H1 (cell line): Measurements from ENCODE around the gene NR3C2. TPM values are rescaled to one million over a fixed set of nuclear protein-coding genes. Genes with fewer than 3 reads are reported as not detected.

Experiments
- KDM1A ChIP-seq: fragments of 200-600, 300-600 bp; sonication (generic); IDR thresholded peaks from 2 replicates; pipeline ENCODE4 v1.7.1; 2016; ENCODE audit warnings: mild to moderate bottlenecking, low read length, borderline replicate concordance
- KDM4A ChIP-seq: IDR thresholded peaks from one replicate; pipeline ENCODE4 v1.7.1; 2012; ENCODE audit warnings: low read depth, mild to moderate bottlenecking, moderate library complexity, low read length, inconsistent platforms; ENCODE audit not compliant: severe bottlenecking
- SP1 ChIP-seq: IDR thresholded peaks from 2 replicates; pipeline ENCODE4 v1.6.1; 2011; ENCODE audit warnings: low read depth, low read length
- polyA plus RNA-seq, 7 experiments: library from polyadenylated mRNA; depleted of rRNA in 3 of 7; stranded (reverse) in 5 of 7; unstranded in 2 of 7; fragments of >200 nt in 5 of 7; fragments of 200-250 nt in 2 of 7; gene quantifications; 1 replicate in 5 of 7; 2 replicates in 1 of 7; 4 replicates in 1 of 7; pipeline versions ENCODE4 v1.2.1 to v1.2.3, GENCODE V29; 2011 to 2013; ENCODE audit warnings: missing spikeins in 2 of 7, mixed read lengths in 2 of 7
- total RNA-seq: library from RNA; stranded (reverse); fragmentation: NEBNext Ultra II Directional; extraction: Animal tissue kit (Norgen Biotek cat#: 25700); gene quantifications from 2 replicates; pipeline ENCODE4 v1.2.1, GENCODE V29; 2021

Gene NR3C2
- total and polyA plus RNA-seq, 2 of the 8 experiments (the other 6 are each of a cell fraction or from before 2014, with no cell fraction given), result 0.80 to 3.9 TPM

- no peak for TF ChIP-seq SP1
- no peak for TF ChIP-seq KDM4A
- TF ChIP-seq KDM1A, result no peak
Measured at GRCh38 chr4:148278310-148278709, 163.9 kb downstream of the NR3C2 start (continued).
